IMR-90 (cell line): ENCODE results near the gene PTK7. TPM values are rescaled to one million over a fixed set of nuclear protein-coding genes. Genes with fewer than 3 reads are reported as not detected.

ENCODE experiments used
- ATAC-seq: fragments of 200-7000 bp; cut with Tn5 transposase; 2 replicates; pipeline ENCODE4 v1.9.1; 2020; ENCODE audit warnings: low read depth, mild to moderate bottlenecking, moderate library complexity
- BruUV-seq: library from RNA; stranded (reverse); fragments of 400-500 nt; replicated peaks from 2 replicates; lab custom pipeline; 2021; lab: Mats Ljungman, UMichigan
- CTCF ChIA-PET: fragments of 300-600 bp; formaldehyde crosslinking; extraction: SDS; loops from one replicate; lab custom pipeline; 2021; ENCODE audit warnings: antibody characterized with exemption; lab: Yijun Ruan, JAX
- POLR2A ChIA-PET: fragments of 300-600 bp; sonication (Branson Sonifier 250); formaldehyde crosslinking; loops from one replicate; lab custom pipeline; 2022; ENCODE audit warnings: antibody characterized with exemption; ENCODE audit not compliant: unreplicated experiment; lab: Charles Lee
- DNase-seq: peaks from one replicate; pipeline ENCODE4 v3.0.0; 2013
- H2AFZ ChIP-seq: replicated peaks from 2 replicates; pipeline ENCODE3; 2013; ENCODE audit warnings: low read length, mild to moderate bottlenecking; ENCODE audit not compliant: poor library complexity
- H2AK5ac ChIP-seq: 2 replicates; pipeline ENCODE4 v1.6.1; 2013; ENCODE audit warnings: low read depth, low read length, inconsistent platforms
- H2AK9ac ChIP-seq: replicated peaks from 2 replicates; pipeline ENCODE3; 2013; ENCODE audit warnings: mild to moderate bottlenecking, low read depth, low read length, moderate library complexity; ENCODE audit not compliant: poor library complexity
- H2BK120ac ChIP-seq: 2 replicates; pipeline ENCODE4 v1.6.1; 2013; ENCODE audit warnings: low read depth, low read length, inconsistent platforms
- H2BK15ac ChIP-seq: 3 replicates; pipeline ENCODE4 v1.6.1; 2013; ENCODE audit warnings: low read depth, low read length, inconsistent platforms
- H2BK20ac ChIP-seq: 2 replicates; pipeline ENCODE4 v1.6.1; 2013; ENCODE audit warnings: low read depth, mild to moderate bottlenecking, inconsistent platforms, low read length, moderate library complexity
- H2BK5ac ChIP-seq: 2 replicates; pipeline ENCODE4 v1.6.1; 2013; ENCODE audit warnings: mild to moderate bottlenecking, low read depth, low read length, inconsistent platforms; ENCODE audit not compliant: poor library complexity, severe bottlenecking
- H3K14ac ChIP-seq: replicated peaks from 2 replicates; pipeline ENCODE4 v1.6.1; 2013; ENCODE audit warnings: low read depth, low read length, inconsistent platforms
- H3K18ac ChIP-seq: 2 replicates; pipeline ENCODE4 v1.6.1; 2013; ENCODE audit warnings: low read depth, low read length, control low read depth
- H3K23ac ChIP-seq: 2 replicates; pipeline ENCODE4 v1.6.1; 2013; ENCODE audit warnings: low read depth, low read length, inconsistent platforms
- H3K27ac ChIP-seq: 2 replicates; pipeline ENCODE4 v1.5.1; 2013; ENCODE audit warnings: mild to moderate bottlenecking, control low read depth, low read length; ENCODE audit not compliant: insufficient read depth
- H3K27me3 ChIP-seq: 2 replicates; pipeline ENCODE4 v1.6.1; 2013; ENCODE audit warnings: low read length; ENCODE audit not compliant: control insufficient read depth, insufficient read depth
- H3K36me3 ChIP-seq: 2 replicates; pipeline ENCODE4 v1.6.1; 2013; ENCODE audit warnings: low read length, mixed read lengths; ENCODE audit not compliant: control insufficient read depth, insufficient read depth
- H3K4ac ChIP-seq: 2 replicates; pipeline ENCODE4 v1.6.1; 2013; ENCODE audit warnings: low read depth, low read length, inconsistent platforms
- H3K4me1 ChIP-seq: 2 replicates; pipeline ENCODE4 v1.6.1; 2013; ENCODE audit warnings: low read length, mixed read lengths; ENCODE audit not compliant: control insufficient read depth, insufficient read depth
- H3K4me2 ChIP-seq: 2 replicates; pipeline ENCODE4 v1.6.1; 2013; ENCODE audit warnings: low read depth, mild to moderate bottlenecking, control low read depth, low read length, moderate library complexity
- H3K4me3 ChIP-seq: 2 replicates; pipeline ENCODE4 v1.5.1; 2013; ENCODE audit warnings: low read depth, mild to moderate bottlenecking, control low read depth, low read length, moderate library complexity; ENCODE audit not compliant: insufficient read depth
- H3K56ac ChIP-seq: 2 replicates; pipeline ENCODE4 v1.6.1; 2013; ENCODE audit warnings: low read length, inconsistent platforms; ENCODE audit not compliant: insufficient read depth; ENCODE audit errors: extremely low read depth
- H3K79me1 ChIP-seq, 2 experiments: 2 replicates each; pipeline ENCODE4 v1.6.1; 2013; ENCODE audit warnings: low read length in 2 of 2, inconsistent platforms in 1 of 2, low read depth in 1 of 2
- H3K9ac ChIP-seq: 2 replicates; pipeline ENCODE4 v1.6.1; 2013; ENCODE audit warnings: low read depth, low read length, control low read depth
- H3K9me1 ChIP-seq: 2 replicates; pipeline ENCODE4 v1.6.1; 2013; ENCODE audit warnings: low read length, inconsistent platforms; ENCODE audit not compliant: insufficient read depth
- H3K9me3 ChIP-seq: 2 replicates; pipeline ENCODE4 v1.6.1; 2013; ENCODE audit warnings: low read length; ENCODE audit not compliant: control insufficient read depth, insufficient read depth
- H4K20me1 ChIP-seq: 2 replicates; pipeline ENCODE4 v1.6.1; 2013; ENCODE audit warnings: low read length, inconsistent platforms; ENCODE audit not compliant: insufficient read depth
- H4K5ac ChIP-seq: 2 replicates; pipeline ENCODE4 v1.6.1; 2013; ENCODE audit warnings: mild to moderate bottlenecking, low read depth, low read length, control low read depth
- H4K8ac ChIP-seq, 2 experiments: 2 replicates each; pipeline ENCODE4 v1.6.1; 2013; ENCODE audit warnings: low read depth in 2 of 2, low read length in 2 of 2, control low read depth in 1 of 2, inconsistent platforms in 1 of 2
- H4K91ac ChIP-seq: 2 replicates; pipeline ENCODE4 v1.6.1; 2013; ENCODE audit warnings: low read depth, low read length, inconsistent platforms; ENCODE audit not compliant: insufficient read depth
- BHLHE40 ChIP-seq: fragments of 150-350 bp; IDR thresholded peaks from 2 replicates; pipeline ENCODE4 v1.6.1; 2016; ENCODE audit warnings: mild to moderate bottlenecking, low read depth, low read length
- CHD1 ChIP-seq: IDR thresholded peaks from 2 replicates; pipeline ENCODE4 v1.6.1; 2012; ENCODE audit warnings: low read depth, low read length, improper control_type of control experiment
- POLR2A ChIP-seq: IDR thresholded peaks from 2 replicates; pipeline ENCODE4 v1.6.1; 2012; ENCODE audit warnings: mild to moderate bottlenecking, low read depth, low read length
- SMC3 ChIP-seq: fragments of 150-350 bp; IDR thresholded peaks from 2 replicates; pipeline ENCODE4 v1.6.1; 2016; ENCODE audit warnings: low read depth, mild to moderate bottlenecking, antibody characterized with exemption, low read length, moderate library complexity
- WGBS, 2 experiments: methylation state at CpG; one replicate each; pipeline versions ENCODE4 v1.1.5 to v1.1.7; 2013; ENCODE audit warnings: missing lambda C conversion rate in 2 of 2; ENCODE audit not compliant: insufficient read length in 1 of 2; ENCODE audit errors: extremely low coverage in 2 of 2; 5-methylcytosine and 5-hydroxymethylcytosine counted together
- dilution Hi-C: fragments of 300-500 bp; cut with HindIII; formaldehyde crosslinking; loops from one replicate; pipeline ENCODE4 v1.14.3; 2018; ENCODE audit warnings: low sequenced_read_pairs; ENCODE audit not compliant: unreplicated experiment
- in situ Hi-C: fragments of 300-500 bp; cut with MboI; formaldehyde crosslinking; loops from 3 replicates; pipeline ENCODE4 v1.14.3; 2019; ENCODE audit warnings: low sequenced_read_pairs, inconsistent platforms, mixed read lengths
- intact Hi-C: fragments of 100-400 bp; cut with micrococcal nuclease; formaldehyde crosslinking; loops from 2 replicates; pipeline ENCODE4 v1.10.0; 2022
- polyA plus RNA-seq, 3 experiments: library from polyadenylated mRNA; depleted of rRNA; stranded (reverse); fragments of >200 nt; gene quantifications; 2 replicates each; pipeline ENCODE4 v1.2.3, GENCODE V29; 2012; ENCODE audit warnings: low replicate concordance in 1 of 3
- total RNA-seq: library from RNA; depleted of rRNA; stranded (reverse); fragments of >200 nt; gene quantifications from 2 replicates; pipeline ENCODE4 v1.2.3, GENCODE V29; 2012
- TF ChIP-seq, protein P1 (sequence below): fragments of 150-350 bp; IDR thresholded peaks from 2 replicates; pipeline ENCODE4 v1.6.1; 2016; ENCODE audit warnings: low read depth, mild to moderate bottlenecking, low read length, moderate library complexity, borderline replicate concordance
- TF ChIP-seq, protein P2 (sequence below): conservative IDR thresholded peaks from 2 replicates; pipeline ENCODE4 v1.5.1; 2012; ENCODE audit warnings: mild to moderate bottlenecking, low read depth, low read length, improper control_type of control experiment

The PTK7 gene
- total and polyA plus RNA-seq, 2 of the 4 experiments (the other 2 are of a cell fraction): 47.1 to 142 TPM

DNA sequence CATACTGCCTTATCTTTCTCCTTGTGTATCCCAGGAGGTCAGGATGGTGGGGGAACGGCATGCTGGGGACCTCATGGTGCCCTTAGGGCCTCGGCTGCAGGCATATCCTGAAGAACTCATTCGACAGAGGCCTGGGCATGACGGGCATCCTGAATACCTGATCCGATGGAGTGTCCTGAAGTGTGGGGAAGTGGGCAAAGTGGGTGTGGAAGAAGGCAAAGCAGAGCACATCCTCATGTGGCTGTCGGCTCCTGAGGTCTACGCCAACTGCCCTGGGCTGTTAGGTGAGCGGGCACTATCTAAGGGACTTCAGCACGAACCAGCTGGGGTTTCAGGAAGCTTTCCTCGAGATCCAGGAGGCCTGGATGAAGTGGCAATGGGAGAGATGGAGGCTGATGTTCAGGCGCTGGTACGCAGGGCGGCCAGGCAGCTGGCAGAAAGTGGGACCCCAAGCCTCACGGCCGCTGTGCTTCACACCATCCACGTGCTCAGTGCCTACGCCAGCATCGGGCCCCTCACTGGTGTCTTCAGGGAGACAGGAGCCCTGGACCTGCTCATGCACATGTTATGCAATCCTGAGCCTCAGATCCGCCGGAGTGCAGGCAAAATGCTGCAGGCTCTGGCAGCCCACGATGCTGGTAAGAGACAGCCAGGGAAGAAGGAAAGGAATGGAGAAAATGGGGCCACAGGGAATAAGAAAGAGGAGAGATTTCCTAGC, 108.3 kb downstream of the PTK7 start:
- no peak overlapping the region for H3K56ac ChIP-seq
- no peak overlapping the region for H2BK5ac ChIP-seq
- no peaks in the 10 kb centered on the region for H4K20me1 ChIP-seq
- no peak overlapping the region for H3K14ac ChIP-seq
- no peak overlapping the region for H2BK20ac ChIP-seq
- BruUV-seq: no TSS peak
- no peak overlapping the region for H3K27ac ChIP-seq
- TF ChIP-seq, protein P1, sequence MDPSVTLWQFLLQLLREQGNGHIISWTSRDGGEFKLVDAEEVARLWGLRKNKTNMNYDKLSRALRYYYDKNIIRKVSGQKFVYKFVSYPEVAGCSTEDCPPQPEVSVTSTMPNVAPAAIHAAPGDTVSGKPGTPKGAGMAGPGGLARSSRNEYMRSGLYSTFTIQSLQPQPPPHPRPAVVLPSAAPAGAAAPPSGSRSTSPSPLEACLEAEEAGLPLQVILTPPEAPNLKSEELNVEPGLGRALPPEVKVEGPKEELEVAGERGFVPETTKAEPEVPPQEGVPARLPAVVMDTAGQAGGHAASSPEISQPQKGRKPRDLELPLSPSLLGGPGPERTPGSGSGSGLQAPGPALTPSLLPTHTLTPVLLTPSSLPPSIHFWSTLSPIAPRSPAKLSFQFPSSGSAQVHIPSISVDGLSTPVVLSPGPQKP: no peak
- no peak for TF ChIP-seq POLR2A
- TF ChIP-seq BHLHE40: no peak
- TF ChIP-seq, protein P2, sequence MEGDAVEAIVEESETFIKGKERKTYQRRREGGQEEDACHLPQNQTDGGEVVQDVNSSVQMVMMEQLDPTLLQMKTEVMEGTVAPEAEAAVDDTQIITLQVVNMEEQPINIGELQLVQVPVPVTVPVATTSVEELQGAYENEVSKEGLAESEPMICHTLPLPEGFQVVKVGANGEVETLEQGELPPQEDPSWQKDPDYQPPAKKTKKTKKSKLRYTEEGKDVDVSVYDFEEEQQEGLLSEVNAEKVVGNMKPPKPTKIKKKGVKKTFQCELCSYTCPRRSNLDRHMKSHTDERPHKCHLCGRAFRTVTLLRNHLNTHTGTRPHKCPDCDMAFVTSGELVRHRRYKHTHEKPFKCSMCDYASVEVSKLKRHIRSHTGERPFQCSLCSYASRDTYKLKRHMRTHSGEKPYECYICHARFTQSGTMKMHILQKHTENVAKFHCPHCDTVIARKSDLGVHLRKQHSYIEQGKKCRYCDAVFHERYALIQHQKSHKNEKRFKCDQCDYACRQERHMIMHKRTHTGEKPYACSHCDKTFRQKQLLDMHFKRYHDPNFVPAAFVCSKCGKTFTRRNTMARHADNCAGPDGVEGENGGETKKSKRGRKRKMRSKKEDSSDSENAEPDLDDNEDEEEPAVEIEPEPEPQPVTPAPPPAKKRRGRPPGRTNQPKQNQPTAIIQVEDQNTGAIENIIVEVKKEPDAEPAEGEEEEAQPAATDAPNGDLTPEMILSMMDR: no peak
- no peak for TF ChIP-seq CHD1
- no peak for TF ChIP-seq SMC3
- peaks cover 45% of the 10 kb centered on the region for H3K36me3 ChIP-seq
- H2AFZ ChIP-seq: no peak overlapping the region
- H3K4me2 ChIP-seq: no peak overlapping the region
- POLR2A ChIA-PET: no interaction called here
- H4K91ac ChIP-seq: no peak overlapping the region
- in situ Hi-C loops (no loop called here), intact Hi-C loops (no loop called here), dilution Hi-C loops (no loop called here)
- no peak overlapping the region for H3K9ac ChIP-seq
- no peak overlapping the region for H4K5ac ChIP-seq
- H3K23ac ChIP-seq: no peak overlapping the region
- H3K9me1 ChIP-seq: no peaks in the 10 kb centered on the region; the same call in 1 of the 2 replicates
- H3K4me3 ChIP-seq: no peak overlapping the region
- H3K4me1 ChIP-seq: peaks cover 2% of the 10 kb centered on the region
- no peak overlapping the region for H3K4ac ChIP-seq
- 92% methylated on average over 2 of the region's 21 CpGs; no CpG with 5 or more reads in 1 of the 2 experiments for WGBS, 2 experiments
- H4K8ac ChIP-seq: no peak overlapping the region
- H3K79me1 ChIP-seq: peaks cover 10 to 36% of the 10 kb centered on the region in 2 experiments
- H2AK5ac ChIP-seq: no peak overlapping the region
- DNase-seq: no peak
- H3K18ac ChIP-seq: no peak overlapping the region
- no peaks in the 10 kb centered on the region for H3K27me3 ChIP-seq
- H3K9me3 ChIP-seq: no peaks in the 10 kb centered on the region
- no peak overlapping the region for H2BK15ac ChIP-seq
- ATAC-seq: no peak
- no peak overlapping the region for H2BK120ac ChIP-seq
- no peak overlapping the region for H2AK9ac ChIP-seq
- CTCF ChIA-PET: no interaction called here
